Hepatocyte (in vitro differentiated cells): ENCODE measurements around the gene ARHGEF38.

ENCODE experiments used
- EZH2 ChIP-seq: fragments of 200-600 bp; sonication (generic); IDR thresholded peaks from 2 replicates; pipeline ENCODE4 v1.6.1; 2016; ENCODE audit warnings: antibody characterized with exemption, mild to moderate bottlenecking, borderline replicate concordance
- EZH2phosphoT487 ChIP-seq: fragments of 200-600 bp; sonication (generic); IDR thresholded peaks from one replicate; pipeline ENCODE4 v1.6.1; 2018; ENCODE audit warnings: antibody characterized with exemption, mild to moderate bottlenecking, low read depth, moderate library complexity; ENCODE audit not compliant: unreplicated experiment, severe bottlenecking
- TF ChIP-seq, protein P1 (sequence below): fragments of 200-600 bp; sonication (generic); IDR thresholded peaks from 2 replicates; pipeline ENCODE4 v1.5.1; 2016; ENCODE audit warnings: antibody characterized with exemption, mild to moderate bottlenecking; ENCODE audit not compliant: poor library complexity

DNA sequence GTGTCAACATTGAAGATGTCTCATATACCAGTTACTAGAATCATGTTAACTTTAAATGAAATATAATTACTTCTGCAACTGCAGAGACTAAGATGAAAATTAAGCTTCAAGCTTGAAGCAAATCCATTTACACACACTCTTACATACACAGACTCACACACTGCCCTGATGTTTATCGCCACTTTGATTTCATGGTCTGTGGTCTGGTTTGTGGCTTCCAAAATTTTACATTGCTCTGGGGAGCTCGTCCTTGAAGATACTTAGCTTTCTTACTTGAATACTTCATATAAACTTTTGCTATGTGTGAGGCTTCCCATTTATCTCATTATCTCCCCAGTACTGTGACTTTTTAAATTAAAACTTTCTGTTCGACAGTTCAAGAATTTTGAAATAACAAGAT lies 35.8 kb downstream of the ARHGEF38 start:
- TF ChIP-seq EZH2, result no peak
- TF ChIP-seq, protein P1, sequence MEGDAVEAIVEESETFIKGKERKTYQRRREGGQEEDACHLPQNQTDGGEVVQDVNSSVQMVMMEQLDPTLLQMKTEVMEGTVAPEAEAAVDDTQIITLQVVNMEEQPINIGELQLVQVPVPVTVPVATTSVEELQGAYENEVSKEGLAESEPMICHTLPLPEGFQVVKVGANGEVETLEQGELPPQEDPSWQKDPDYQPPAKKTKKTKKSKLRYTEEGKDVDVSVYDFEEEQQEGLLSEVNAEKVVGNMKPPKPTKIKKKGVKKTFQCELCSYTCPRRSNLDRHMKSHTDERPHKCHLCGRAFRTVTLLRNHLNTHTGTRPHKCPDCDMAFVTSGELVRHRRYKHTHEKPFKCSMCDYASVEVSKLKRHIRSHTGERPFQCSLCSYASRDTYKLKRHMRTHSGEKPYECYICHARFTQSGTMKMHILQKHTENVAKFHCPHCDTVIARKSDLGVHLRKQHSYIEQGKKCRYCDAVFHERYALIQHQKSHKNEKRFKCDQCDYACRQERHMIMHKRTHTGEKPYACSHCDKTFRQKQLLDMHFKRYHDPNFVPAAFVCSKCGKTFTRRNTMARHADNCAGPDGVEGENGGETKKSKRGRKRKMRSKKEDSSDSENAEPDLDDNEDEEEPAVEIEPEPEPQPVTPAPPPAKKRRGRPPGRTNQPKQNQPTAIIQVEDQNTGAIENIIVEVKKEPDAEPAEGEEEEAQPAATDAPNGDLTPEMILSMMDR, result no peak
- TF ChIP-seq EZH2phosphoT487, result no peak
